GM18499 (cell line): ENCODE measurements around the gene E4F1.
A peak's percentile ranks its signal among the peaks of the same experiment; 100 is the strongest.

Experiments
- ATAC-seq: cut with Tn5 transposase; IDR thresholded peaks from one replicate; pipeline ENCODE4 v1.9.1; 2021; ENCODE audit warnings: moderate number of reproducible peaks; ENCODE audit not compliant: insufficient read depth, unreplicated experiment

Gene E4F1

DNA sequence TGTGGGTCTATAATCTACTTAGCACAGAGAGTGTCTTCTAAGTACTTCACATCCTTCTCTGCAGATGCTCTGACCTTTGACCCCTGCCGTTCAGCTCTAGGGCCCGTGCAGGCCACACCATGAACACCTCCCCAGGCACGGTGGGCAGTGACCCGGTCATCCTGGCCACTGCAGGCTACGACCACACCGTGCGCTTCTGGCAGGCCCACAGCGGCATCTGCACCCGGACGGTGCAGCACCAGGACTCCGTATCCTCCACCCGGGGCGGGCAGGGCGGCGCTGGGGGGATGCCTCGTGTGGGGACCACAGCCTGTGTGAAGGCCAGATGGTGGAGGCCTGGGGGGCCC lies 17.5 kb upstream of the E4F1 start:
- ATAC-seq, result no peak

DNA sequence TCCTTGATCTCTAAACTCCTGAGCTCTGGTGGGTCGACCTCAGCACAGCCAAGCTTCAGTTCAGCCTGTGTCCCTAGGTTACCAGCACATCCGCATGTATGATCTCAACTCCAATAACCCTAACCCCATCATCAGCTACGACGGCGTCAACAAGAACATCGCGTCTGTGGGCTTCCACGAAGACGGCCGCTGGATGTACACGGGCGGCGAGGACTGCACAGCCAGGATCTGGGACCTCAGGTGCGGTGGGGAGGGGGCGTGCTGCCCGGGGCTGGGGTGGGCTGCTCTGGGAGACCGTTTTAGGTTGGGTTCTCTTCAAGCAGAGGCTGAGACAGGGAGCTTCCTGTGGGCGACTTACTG lies 17.0 kb upstream of the E4F1 start:
- ATAC-seq, result no peak

DNA sequence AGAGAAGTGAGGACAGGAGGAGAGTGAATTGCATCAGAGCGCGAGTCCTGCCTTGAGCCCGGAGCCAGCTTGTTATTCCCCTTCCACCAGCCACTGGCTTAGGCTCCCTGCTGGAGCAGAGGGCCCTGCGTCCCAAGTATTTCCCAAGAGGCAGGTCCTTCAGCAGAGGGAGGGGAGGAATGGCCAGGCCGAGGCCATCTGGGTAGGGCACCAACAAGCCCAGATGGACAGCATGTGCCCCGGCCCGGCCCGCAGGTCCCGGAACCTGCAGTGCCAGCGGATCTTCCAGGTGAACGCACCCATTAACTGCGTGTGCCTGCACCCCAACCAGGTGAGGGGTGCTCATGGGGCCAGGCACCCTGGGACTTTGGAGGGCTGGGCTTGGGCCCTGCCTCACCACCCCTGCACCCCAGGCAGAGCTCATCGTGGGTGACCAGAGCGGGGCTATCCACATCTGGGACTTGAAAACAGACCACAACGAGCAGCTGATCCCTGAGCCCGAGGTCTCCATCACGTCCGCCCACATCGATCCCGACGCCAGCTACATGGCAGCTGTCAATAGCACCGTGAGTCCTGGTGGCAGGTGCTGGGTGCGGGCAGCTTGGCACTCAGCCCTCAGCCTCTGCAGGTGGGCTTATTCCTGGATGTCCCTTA lies 16.5 kb upstream of the E4F1 start:
- ATAC-seq, result no peak

DNA sequence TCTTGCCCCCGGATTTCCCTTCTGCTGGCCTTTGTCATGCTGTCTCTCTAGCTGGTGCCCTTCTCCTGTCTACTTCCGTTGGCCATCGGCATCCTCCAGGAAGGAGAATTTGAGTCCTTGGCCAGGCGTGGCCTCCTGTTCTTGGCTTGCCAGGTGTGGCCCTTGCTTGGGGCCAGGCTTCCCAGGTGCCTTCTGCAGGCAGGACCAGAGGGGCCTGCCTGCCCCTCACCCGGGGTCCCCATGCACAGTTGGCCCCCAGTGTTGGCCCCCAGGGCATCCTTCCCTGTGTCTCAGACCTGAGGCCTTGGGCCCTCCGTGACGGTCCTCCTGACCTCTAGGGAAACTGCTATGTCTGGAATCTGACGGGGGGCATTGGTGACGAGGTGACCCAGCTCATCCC lies 15.5 kb upstream of the E4F1 start:
- no peak for ATAC-seq

DNA sequence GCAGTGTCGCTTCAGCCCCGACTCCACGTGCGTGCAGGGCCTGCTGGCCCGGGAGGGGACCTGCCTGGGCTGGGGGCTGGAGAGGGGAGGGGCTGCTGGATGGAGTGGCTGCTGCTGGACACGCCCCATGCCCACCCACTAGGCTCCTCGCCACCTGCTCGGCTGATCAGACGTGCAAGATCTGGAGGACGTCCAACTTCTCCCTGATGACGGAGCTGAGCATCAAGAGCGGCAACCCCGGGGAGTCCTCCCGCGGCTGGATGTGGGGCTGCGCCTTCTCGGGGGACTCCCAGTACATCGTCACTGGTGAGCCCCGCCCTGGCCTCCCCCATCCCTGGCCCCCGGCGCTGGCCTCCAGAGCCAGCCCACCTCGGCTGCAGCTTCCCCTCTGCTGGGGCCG lies 15.1 kb upstream of the E4F1 start:
- ATAC-seq, result no peak

DNA sequence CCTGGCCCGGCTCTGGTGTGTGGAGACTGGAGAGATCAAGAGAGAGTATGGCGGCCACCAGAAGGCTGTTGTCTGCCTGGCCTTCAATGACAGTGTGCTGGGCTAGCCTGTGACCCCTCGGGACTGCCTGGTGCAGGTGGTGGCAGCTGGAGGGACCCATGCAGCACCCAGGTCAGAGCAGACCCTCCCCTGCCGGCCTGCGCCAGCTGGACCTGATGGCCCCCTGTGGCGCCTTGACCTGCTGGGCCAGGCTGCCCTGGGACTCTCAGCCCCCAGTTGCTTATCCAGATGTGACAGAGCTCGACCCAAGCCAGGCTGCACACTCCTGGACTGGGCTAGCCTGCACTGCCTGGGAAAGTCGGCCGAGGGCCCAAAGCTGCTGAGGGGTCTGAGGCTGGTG lies 14.6 kb upstream of the E4F1 start:
- ATAC-seq, result no peak

DNA sequence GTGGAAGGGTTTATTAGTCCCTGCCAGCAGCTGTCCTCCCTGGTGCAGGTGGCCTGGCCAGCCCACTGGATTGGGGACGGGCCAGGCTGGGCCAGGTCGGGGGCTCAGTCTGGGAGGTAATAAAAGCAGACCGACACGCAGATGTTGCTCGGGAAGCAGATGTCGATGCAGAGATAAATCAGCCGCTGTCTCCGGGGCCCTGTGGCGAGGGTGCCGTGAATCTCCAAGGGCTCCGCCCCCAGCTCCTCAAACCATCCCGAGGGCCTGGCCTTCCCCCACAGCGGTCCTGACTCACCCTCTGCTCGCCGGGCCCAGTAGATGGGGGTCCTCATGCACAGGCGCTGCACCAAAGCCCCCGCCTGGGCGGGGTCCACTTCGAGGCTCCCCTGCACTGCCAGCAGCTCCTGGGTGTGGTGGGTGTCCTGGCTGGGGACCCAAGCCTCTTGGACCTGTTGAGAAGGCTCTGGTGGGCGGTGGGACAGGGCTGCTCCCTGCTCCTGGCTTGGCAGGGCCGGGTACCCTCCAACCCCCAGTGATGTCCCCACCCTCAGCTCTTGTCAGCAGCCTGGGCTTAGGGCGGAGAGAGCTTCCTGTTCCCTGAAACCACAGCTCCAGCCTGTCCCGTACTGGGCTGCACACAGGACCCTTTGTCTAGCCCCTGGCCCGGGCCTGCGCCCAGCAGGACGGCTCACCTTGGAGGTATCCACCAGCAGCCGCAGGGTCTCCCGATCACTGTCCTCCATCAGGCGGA lies 14.0 kb upstream of the E4F1 start:
- no peak for ATAC-seq

DNA sequence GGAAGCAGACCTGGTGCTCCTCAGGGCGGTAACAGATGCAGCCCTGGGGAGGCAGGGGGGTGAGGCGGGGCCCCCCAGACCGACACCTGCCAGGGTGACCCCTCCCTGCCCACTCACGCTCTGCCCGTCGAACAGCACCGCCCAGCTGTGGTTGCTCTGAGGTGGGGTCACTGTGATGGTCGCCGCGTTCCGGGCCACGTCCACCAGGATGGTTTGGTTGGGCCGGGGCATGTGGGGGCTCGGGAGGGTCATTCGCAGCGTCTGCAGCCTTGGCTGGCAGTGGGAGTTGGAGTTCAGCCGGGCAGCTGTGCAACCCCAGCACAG lies 13.4 kb upstream of the E4F1 start:
- ATAC-seq, result no peak

DNA sequence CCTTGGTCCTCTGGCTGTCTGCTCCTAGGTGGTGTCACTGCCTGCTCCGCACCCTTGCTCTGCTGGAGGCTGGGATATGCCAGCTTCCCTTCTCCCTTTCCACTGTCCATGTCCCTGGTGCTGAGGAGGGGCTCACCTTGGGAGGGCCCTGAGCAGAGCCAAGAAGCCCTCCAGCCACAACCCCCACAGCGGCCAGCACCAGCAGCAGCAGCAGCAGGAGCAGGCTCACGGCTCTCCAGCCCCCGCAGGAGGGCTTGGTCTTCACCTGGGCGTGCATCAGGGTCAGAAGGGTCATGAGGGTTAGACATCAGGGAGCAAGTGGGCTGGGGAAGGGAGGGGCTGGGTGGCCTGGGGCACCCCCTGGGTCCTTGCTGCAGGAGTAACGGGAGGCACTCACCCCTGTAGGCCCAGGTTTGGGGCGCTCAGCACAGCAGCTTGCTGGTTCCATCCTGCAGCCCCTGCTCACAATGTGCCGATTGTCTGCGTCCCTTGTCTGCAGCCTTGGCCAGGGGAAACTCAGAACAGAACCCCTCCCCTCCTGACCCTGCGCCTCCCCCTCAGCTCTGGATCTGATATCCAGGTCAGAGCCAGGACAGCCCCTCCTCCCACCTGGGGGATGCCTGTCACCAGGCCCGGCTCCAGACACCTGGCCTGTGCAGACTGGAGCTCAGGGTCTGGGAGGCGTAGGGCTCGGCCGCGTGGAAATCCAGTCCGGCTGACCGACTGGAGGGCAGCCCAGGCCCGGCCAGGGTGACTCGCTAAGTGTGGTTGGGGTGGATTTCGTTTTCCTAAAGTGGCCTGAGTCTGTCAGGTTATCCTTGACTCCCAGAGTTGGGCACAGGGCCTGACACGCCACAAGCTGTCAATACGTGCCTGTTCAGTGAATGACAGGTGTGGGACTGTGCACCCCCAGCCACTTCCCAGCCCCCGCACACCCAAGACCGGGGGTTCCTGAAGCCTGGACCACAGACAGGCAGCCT lies 12.7 kb upstream of the E4F1 start, which contains the start of gene BRICD5:
BRICD5 (minus strand) TSS at position 478 of the 980 bp plus-strand sequence; CDS start at position 448, 30 bp downstream.
- no peak for ATAC-seq

DNA sequence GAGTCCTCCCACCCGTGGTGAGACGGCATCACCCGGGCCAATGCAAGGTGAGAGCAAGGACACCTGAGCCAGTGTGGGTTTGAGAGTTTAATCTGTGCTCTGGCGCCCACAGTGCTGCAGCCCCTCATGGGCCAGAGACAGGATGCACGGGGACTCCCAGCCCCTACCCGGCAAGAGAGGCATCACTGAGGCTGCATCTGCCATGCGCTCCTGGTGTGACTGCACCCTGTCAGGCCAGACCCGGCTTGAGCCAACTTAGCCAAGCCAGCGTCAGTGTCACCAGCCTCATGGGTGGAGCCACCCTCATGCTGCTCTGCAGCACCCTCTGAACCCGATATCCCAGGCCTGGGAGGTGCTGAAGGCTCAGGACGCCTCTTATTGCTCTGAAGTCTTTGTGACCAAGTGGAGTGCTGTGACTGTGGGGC lies 11.5 kb upstream of the E4F1 start:
- no peak for ATAC-seq

DNA sequence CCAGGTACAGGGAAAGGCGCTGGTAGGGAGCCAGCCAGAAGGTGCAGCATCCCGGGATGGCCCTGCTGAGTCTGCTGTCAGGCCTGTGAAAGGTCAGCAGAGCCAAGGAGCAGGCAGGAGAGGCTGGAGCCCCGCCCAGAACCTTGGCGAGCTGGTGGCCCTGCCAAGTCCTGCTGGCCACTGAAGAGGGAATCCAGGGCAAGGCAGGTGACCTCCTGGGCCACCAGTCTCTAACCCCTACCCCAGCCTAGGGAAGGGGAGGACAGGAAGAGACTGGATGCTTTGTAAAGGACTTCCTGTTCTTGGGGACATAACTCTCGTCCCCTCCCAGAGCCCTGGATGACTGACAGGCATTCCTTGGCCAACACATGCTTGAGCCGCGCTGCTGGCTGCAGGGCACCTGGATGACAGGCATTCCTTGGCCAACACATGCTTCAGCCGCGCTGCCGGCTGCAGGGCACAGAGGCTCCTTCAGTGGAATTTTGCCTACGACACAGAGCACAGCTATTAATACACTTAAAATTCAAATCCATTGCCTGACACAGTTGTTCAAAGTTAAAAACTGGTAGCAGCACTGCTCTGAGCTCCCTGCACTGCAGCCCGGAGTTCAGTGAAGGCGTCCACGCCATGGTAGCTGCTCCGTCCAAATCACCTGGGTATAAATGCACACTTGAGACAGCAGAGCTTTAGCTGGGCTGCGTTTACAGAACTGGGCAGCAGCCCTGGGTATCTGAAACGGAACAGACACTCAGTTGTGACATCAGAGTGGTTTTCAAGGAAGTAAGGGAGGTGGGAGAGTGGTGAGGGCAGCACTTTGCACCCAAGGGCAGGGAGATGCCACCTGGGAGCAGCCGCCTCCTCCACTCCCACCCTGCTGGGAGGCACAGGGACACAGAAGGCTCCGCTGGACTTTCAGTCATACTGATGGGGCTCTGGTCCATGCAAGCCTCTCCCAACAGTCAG lies 10.7 kb upstream of the E4F1 start:
- ATAC-seq, result no peak

DNA sequence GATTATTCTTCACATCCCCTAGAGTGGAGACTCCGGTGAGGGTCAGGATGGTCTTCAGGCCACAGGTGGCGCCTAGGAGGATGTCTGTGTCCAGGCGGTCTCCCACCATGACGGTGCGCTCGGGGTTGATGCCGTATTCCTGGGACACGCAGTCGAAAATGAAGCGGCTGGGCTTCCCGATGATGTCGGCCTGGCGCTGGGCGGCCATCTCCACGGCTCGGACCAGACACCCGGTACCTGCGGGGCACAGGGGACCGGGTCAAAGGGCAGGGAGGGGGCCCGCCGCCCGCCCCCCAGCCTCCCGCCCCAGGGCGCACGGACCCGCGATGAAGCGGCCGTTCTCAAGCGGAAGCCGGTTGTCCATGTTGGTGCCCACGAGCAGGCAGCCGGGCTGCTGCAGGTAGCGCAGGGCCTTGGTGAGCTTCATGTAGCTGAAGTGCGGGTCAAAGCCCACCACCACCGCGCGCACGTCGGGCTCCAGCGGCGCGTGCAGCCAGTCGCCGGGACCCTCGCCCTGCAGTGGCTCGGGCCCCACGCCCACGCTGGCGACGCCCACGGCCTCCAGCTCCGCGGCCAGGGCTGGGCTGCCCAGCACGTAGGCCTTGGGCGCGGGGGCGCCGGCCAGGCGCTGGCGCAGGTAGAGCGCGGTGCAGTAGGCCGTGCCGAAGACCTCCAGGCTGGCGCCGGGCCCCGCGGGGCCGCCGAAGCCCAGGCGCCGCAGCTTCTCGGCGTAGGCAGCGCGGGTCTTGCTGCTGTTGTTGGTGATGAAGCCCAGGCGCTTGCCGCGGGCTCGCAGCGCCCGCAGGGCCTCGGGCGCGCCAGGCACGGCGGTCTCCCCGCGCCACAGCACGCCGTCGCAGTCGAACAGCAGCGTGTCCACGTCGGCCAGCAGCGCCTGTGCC lies 9.3 kb upstream of the E4F1 start:
- peak; percentile 17 for ATAC-seq

DNA sequence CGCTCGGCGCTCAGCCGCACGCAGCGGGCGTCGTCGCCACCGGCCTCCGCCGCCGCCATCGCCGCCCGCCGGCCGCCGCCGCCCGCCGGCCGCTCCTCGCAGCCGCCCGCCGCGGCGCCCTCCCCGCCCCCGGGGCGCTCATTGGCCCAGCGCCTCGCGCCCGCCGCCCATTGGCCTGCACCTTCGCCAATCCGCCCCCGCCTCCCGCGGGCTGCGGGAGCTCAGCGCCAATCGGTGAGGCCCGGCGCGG lies 8.7 kb upstream of the E4F1 start, which contains the start of gene PGP:
PGP (minus strand) TSS at position 122 of the 250 bp plus-strand sequence; CDS start at position 59, 63 bp downstream.
- peak; percentile 60 for ATAC-seq

DNA sequence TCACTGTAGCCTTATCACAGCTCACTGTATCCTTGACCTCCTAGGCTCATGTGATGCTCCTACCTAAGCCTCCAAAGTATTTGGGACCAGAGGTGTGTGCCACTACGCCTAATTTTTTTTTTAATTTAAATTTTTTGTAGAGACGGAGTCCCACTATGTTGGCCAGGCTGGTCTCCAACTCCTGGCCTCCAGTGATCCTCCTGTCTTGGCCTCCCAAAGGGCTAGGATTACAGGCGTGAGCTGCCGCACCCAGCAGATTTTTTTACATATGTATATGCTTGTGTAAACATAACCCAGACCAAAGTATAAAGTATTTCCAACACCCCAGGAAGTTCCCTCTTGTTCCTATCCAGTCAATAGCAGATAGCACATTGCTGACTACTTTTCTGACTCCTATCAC lies 7.1 kb upstream of the E4F1 start:
- ATAC-seq, result no peak

DNA sequence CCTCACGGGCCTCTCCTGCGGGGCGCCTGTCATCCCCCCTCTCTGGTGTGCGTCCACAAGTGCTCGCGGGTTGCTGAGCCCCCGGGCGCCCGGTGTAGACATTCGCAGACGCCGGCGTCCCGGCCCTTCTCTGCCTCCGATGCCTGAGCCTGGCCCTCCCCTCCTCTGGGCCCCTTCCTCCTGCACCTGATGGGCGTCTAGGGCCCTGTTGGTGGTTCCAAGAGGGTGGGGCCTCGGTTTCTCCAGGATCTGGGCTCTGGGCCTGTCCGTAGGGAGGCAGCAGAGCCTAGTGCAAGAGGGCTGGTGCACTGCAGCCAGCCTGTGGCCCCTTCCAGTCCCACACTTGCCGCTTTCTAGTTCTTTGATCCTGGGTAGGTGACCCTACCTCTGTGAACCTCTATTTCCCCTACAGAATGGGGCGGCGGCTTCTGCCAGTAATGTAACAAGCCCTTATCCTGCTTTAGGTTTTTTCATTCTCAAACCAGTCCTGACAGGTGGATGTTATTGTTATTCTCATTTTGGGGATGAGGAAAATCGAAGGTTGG lies 623 bp downstream of the E4F1 start:
- ATAC-seq, result no peak

DNA sequence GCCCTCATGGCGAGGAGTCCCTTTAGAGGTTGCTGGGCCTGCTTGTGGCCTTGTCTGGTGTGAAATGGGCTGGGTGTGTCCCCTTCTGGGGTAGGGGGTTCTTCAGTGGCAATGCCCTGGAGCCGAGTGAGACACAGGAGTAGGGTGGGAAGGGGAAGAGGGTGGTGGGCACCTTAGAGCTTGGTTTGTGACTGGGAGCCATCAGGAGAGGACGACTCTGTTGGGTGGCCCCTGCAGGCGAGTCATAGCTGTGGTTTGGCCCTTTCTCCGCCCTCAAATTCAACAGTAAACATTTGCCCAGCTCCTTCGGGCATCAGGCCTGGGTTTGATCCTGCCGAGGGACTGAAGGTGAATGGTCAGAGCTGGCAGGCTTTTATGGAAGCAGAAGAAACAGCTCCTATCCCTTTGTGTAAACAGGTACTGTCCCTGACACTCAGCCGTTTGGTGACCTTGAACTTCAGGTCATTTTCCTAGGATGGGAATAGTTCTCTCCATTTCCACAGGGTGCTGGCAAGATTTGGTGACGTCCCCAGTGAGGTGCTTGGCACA lies 2.9 kb downstream of the E4F1 start:
- ATAC-seq, result no peak

DNA sequence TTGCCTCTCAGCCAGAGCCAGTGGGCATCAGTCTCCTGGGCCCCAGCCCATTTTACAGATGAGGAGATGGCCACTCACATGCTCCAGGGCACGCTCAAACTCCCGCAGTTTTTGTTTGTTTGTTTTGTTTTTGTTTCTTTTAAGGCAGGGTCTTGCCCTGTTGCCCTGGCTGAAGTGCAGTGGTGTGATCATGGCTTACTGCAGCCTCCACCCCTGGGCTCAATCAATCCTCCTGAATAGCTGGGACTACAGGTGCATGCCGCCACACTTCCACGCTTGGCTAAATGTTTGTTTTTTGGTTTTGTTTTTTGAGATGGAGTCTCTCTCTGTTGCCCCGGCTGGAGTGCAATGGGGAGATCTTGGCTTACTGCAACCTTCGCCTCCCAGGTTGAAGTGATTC lies 3.5 kb downstream of the E4F1 start:
- ATAC-seq, result no peak

DNA sequence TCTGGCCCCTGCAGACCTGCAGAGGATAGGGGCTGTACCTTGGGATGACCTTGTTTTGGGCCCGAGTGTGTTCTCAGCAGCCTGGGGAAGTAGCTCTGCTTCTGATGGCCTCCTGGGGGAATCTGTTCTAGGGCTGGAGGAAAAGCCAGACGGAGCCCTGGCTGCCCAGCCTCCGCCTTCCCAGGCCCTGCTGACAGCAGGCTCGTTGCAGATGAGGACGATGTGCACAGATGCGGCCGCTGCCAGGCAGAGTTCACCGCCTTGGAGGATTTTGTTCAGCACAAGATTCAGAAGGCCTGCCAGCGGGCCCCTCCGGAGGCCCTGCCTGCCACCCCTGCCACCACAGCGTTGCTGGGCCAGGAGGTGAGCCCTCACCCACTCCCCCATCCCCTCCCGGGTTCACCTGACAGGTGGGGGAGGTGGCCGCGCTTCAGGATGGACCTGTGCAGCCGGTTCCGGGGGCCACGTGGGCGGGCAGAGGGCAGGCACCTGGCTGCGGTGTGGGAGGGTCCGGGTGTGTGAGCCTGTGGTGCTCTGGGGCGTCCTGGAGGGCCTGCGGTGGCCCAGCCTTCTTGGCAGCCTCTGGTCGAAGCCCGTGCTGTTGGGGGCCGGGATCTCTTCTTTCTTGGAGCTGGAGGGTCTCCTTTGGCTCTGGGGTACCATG lies 4.9 kb downstream of the E4F1 start:
- ATAC-seq, result no peak
